HFFc6 (cell line): ENCODE measurements around the gene RASD1. TPM values are rescaled to one million over a fixed set of nuclear protein-coding genes. Genes with fewer than 3 reads are reported as not detected.

Experiments used
- DNase-seq: peaks from one replicate; pipeline ENCODE4 v3.0.0-alpha.2; 2018
- H3K27ac Mint-ChIP-seq: 2 replicates; pipeline ENCODE4 v1.8.0; 2020; ENCODE audit warnings: mild to moderate bottlenecking, mixed read lengths
- H3K27me3 Mint-ChIP-seq: 2 replicates; pipeline ENCODE4 v1.8.0; 2021; ENCODE audit warnings: mild to moderate bottlenecking, moderate library complexity, mixed read lengths; ENCODE audit not compliant: insufficient read depth
- H3K36me3 Mint-ChIP-seq: 2 replicates; pipeline ENCODE4 v1.8.0; 2021; ENCODE audit warnings: low read depth, mixed read lengths
- H3K4me1 Mint-ChIP-seq: 2 replicates; pipeline ENCODE4 v1.8.0; 2020; ENCODE audit warnings: low read depth, mixed read lengths
- H3K4me3 Mint-ChIP-seq: 2 replicates; pipeline ENCODE4 v1.8.0; 2020; ENCODE audit warnings: mild to moderate bottlenecking, moderate library complexity, mixed read lengths
- H3K9me3 Mint-ChIP-seq: 2 replicates; pipeline ENCODE4 v1.8.0; 2020; ENCODE audit warnings: mild to moderate bottlenecking, mixed read lengths
- total RNA-seq, 6 experiments: library from RNA; stranded (reverse); fragmentation: NEBNext Ultra II Directional; extraction: Animal tissue kit (Norgen Biotek cat#: 25700); gene quantifications; 2 replicates in 1 of 6; 3 replicates in 5 of 6; pipeline ENCODE4 v1.2.3, GENCODE V29; 2021
- TF ChIP-seq, protein P1 (sequence below): fragments of 200-600 bp; sonication (generic); IDR thresholded peaks from 2 replicates; pipeline ENCODE4 v1.5.0; 2021; ENCODE audit warnings: antibody characterized with exemption, mild to moderate bottlenecking

The RASD1 gene
- total RNA-seq, 6 experiments from 2014 or later: 0.17 to 1.1 (median 0.43) TPM

GRCh38 chr17:17531156-17531555, 35.0 kb upstream of the RASD1 start:
- H3K4me1 Mint-ChIP-seq: peaks cover 6% of the 10 kb centered on the region
- TF ChIP-seq, protein P1, sequence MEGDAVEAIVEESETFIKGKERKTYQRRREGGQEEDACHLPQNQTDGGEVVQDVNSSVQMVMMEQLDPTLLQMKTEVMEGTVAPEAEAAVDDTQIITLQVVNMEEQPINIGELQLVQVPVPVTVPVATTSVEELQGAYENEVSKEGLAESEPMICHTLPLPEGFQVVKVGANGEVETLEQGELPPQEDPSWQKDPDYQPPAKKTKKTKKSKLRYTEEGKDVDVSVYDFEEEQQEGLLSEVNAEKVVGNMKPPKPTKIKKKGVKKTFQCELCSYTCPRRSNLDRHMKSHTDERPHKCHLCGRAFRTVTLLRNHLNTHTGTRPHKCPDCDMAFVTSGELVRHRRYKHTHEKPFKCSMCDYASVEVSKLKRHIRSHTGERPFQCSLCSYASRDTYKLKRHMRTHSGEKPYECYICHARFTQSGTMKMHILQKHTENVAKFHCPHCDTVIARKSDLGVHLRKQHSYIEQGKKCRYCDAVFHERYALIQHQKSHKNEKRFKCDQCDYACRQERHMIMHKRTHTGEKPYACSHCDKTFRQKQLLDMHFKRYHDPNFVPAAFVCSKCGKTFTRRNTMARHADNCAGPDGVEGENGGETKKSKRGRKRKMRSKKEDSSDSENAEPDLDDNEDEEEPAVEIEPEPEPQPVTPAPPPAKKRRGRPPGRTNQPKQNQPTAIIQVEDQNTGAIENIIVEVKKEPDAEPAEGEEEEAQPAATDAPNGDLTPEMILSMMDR: no peak
- H3K4me3 Mint-ChIP-seq: no peak overlapping the region
- no peaks in the 10 kb centered on the region for H3K9me3 Mint-ChIP-seq
- no peaks in the 10 kb centered on the region; the same call in none of the 2 replicates for H3K27me3 Mint-ChIP-seq
- DNase-seq: no peak
- H3K27ac Mint-ChIP-seq: no peak overlapping the region
- H3K36me3 Mint-ChIP-seq: no peaks in the 10 kb centered on the region

DNA sequence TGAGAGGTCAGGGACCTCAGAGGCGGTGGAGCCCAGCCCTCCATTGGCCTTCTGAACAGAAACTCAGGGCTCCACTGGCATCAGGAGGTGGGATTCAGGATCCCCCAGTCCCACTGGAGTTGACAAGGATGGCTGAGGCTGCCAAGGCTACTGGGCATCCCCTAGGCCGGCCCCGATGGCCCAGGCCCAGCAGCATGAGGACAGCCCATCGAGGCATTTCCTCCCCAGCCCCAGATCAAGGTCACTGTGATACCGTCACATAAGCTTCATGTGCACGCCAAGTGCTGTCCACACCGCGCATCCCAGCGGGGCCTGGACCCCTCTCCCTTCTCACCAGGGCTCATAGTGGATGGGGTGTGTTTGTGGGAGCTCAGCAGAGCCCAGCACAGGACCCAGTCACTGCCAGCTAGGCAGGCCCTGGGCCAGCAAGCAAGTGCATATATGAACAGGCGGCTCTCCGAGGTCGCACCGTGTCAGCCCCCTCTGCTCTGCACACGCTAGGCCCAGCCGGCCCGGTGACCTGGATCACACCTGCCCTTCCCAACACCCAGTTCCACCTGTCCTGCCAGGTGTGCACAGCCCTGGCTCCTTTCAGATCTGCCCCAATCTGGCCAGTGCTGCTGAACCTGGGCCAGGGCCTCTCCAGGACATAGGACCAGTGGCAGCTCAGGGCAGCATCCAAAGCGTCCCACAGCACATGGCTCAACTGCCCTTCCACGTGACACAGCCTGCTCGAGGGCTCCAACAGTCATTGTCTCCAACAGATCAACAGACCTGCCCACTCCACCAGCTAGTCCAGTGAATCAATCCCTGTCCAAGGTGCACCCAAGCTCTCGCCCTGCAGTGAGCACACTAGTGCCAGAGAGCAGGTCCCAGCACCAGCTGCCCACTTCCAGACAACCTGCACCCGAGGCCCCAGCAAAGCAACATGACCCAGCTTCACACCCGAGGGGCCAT, 32.8 kb upstream of the RASD1 start:
- H3K27me3 Mint-ChIP-seq: no peaks in the 10 kb centered on the region; the same call in 1 of the 2 replicates
- no peak overlapping the region for H3K27ac Mint-ChIP-seq
- no peak overlapping the region for H3K4me3 Mint-ChIP-seq
- no peak for DNase-seq
- H3K9me3 Mint-ChIP-seq: no peaks in the 10 kb centered on the region
- TF ChIP-seq, protein P1: no peak
- H3K36me3 Mint-ChIP-seq: no peaks in the 10 kb centered on the region
- no peaks in the 10 kb centered on the region for H3K4me1 Mint-ChIP-seq

DNA sequence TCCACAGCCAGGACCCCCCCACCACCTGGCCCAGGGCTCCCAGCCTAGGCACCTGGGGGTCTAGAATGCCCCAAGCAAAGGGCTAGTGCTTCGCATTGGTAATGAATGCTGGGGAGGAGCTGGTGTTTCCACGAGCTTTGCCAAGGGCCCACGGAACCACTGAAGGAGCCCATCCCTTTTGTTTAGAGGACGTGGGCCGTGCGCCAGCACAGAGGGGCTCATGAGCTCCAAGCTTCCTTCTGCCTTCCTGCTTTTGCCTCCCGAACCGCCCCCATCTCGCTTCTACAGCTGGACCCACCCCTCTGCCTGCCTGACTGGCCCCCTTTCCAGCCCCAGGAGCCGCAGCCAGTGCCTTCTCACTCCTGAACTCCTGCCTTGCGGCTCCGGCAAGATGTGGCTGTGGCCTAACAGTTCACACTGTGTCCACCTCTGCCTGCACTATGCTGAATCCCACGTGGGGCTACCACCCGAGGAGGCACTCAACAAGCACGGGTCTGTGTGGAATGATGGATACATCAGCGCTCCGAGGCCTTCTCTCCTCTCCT, 31.8 kb upstream of the RASD1 start:
- H3K4me3 Mint-ChIP-seq: no peak overlapping the region
- no peaks in the 10 kb centered on the region for H3K9me3 Mint-ChIP-seq
- TF ChIP-seq, protein P1: no peak
- no peak for DNase-seq
- no peaks in the 10 kb centered on the region for H3K36me3 Mint-ChIP-seq
- H3K4me1 Mint-ChIP-seq: no peaks in the 10 kb centered on the region
- H3K27me3 Mint-ChIP-seq: no peaks in the 10 kb centered on the region; the same call in 1 of the 2 replicates
- H3K27ac Mint-ChIP-seq: no peak overlapping the region

GRCh38 chr17:17527534-17527933, 31.3 kb upstream of the RASD1 start:
- no peaks in the 10 kb centered on the region for H3K36me3 Mint-ChIP-seq
- no peaks in the 10 kb centered on the region for H3K4me1 Mint-ChIP-seq
- H3K9me3 Mint-ChIP-seq: no peaks in the 10 kb centered on the region
- DNase-seq: no peak
- no peak overlapping the region for H3K27ac Mint-ChIP-seq
- TF ChIP-seq, protein P1: no peak
- H3K4me3 Mint-ChIP-seq: no peak overlapping the region
- no peaks in the 10 kb centered on the region; the same call in 1 of the 2 replicates for H3K27me3 Mint-ChIP-seq

DNA sequence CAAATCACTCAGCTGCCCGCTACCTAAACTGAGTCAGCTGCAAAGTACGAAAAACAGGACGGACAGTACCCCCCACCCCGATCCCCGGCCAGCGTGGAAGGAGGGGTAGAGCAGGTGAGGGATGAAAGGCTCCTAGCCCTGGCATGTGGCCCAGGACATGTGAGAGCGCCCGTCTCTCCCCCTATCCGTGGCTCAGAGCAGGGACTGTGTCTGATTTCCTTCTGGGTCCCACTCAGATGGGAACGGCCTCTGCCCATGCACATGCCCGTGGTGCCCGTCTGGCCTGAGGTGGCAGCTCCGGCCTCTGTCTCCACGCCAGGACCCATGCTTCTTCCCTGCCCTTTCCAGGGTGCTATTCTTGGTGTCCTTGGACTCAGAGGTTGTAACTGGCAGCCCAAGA, 30.2 kb upstream of the RASD1 start:
- Mint-ChIP-seq H3K27me3 (no peaks in the 10 kb centered on the region; the same call in 1 of the 2 replicates), H3K27ac (no peak overlapping the region), H3K4me3 (no peak overlapping the region), H3K4me1 (no peaks in the 10 kb centered on the region), H3K9me3 (no peaks in the 10 kb centered on the region), H3K36me3 (no peaks in the 10 kb centered on the region)
- TF ChIP-seq, protein P1: no peak
- DNase-seq: no peak
